Fibroblast of villous mesenchyme (primary cell): ENCODE results near the gene C19orf25. TPM values are rescaled to one million over a fixed set of nuclear protein-coding genes. Genes with fewer than 3 reads are reported as not detected.

Experiments used
- DNase-seq: peaks from one replicate; pipeline ENCODE4 v3.0.0-alpha.2; 2010; ENCODE audit warnings: low read depth
- H3K4me3 ChIP-seq: 2 replicates; pipeline ENCODE4 v1.5.1; 2011; ENCODE audit warnings: low read depth, mild to moderate bottlenecking, low read length
- total RNA-seq: library from RNA; depleted of rRNA; stranded (reverse); fragments of >200 nt; gene quantifications from 2 replicates; pipeline ENCODE4 v1.2.3, GENCODE V29; 2012
- TF ChIP-seq, protein P1 (sequence below): IDR thresholded peaks from 2 replicates; pipeline ENCODE4 v1.5.1; 2012; ENCODE audit warnings: low read depth, mild to moderate bottlenecking, low read length; ENCODE audit not compliant: insufficient read depth

The C19orf25 gene
- total RNA-seq, 1 donor, result 32.8 TPM

DNA sequence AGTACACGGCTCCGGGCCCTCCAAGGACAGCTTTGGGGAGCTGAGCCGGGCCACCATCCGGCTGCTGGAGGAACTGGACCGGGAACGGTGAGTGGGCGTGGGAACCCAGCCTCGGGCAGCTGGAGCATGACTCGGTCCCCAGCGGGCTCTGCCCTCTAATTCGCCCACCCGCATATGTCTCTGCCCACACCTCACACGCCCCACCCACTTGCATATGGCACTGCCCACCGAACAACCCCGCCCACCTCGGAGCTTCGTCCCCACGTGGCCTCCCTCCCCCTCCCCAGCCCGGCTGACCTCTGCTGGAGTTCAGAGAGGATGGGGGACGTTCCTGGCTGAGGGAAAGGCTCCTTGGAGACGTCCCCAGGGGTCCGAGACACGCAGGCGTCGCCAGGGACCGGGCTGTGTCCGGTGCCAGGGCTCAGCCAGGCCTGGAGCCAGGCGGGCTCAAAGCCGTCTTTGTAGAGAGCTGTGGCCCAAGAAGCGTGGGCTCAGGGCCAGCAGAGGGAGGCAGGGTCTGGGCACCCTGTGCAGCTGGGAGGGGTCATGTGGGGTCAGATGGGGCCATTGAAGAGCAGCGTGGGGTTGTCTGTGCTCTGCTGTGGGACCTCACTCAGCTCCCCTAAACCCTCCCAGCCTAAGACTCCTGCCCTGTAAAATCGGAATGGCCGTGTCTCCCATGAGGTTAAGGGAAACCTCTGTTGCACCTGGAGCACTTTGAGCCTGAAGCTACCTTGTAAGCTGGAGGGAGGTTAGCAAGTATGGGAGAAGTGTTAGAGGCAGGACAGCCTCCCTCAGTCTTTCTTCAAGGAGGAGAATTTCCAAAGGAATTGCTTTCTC lies 25.3 kb downstream of the C19orf25 start:
- no peak overlapping the region for H3K4me3 ChIP-seq
- TF ChIP-seq, protein P1, sequence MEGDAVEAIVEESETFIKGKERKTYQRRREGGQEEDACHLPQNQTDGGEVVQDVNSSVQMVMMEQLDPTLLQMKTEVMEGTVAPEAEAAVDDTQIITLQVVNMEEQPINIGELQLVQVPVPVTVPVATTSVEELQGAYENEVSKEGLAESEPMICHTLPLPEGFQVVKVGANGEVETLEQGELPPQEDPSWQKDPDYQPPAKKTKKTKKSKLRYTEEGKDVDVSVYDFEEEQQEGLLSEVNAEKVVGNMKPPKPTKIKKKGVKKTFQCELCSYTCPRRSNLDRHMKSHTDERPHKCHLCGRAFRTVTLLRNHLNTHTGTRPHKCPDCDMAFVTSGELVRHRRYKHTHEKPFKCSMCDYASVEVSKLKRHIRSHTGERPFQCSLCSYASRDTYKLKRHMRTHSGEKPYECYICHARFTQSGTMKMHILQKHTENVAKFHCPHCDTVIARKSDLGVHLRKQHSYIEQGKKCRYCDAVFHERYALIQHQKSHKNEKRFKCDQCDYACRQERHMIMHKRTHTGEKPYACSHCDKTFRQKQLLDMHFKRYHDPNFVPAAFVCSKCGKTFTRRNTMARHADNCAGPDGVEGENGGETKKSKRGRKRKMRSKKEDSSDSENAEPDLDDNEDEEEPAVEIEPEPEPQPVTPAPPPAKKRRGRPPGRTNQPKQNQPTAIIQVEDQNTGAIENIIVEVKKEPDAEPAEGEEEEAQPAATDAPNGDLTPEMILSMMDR, result no peak
- no peak for DNase-seq

GRCh38 chr19:1452802-1453524 lies 26.1 kb downstream of the C19orf25 start:
- TF ChIP-seq, protein P1, result no peak
- H3K4me3 ChIP-seq, result no peak overlapping the region
- no peak for DNase-seq

- DNase-seq, result no peak
- TF ChIP-seq, protein P1, result no peak
- H3K4me3 ChIP-seq, result no peak overlapping the region
These were observed 26.9 kb downstream of the C19orf25 start for GRCh38 chr19:1451916-1452801.

GRCh38 chr19:1450735-1451731 lies 28.0 kb downstream of the C19orf25 start:
- TF ChIP-seq, protein P1, result no peak
- no peak overlapping the region for H3K4me3 ChIP-seq
- no peak for DNase-seq

DNA sequence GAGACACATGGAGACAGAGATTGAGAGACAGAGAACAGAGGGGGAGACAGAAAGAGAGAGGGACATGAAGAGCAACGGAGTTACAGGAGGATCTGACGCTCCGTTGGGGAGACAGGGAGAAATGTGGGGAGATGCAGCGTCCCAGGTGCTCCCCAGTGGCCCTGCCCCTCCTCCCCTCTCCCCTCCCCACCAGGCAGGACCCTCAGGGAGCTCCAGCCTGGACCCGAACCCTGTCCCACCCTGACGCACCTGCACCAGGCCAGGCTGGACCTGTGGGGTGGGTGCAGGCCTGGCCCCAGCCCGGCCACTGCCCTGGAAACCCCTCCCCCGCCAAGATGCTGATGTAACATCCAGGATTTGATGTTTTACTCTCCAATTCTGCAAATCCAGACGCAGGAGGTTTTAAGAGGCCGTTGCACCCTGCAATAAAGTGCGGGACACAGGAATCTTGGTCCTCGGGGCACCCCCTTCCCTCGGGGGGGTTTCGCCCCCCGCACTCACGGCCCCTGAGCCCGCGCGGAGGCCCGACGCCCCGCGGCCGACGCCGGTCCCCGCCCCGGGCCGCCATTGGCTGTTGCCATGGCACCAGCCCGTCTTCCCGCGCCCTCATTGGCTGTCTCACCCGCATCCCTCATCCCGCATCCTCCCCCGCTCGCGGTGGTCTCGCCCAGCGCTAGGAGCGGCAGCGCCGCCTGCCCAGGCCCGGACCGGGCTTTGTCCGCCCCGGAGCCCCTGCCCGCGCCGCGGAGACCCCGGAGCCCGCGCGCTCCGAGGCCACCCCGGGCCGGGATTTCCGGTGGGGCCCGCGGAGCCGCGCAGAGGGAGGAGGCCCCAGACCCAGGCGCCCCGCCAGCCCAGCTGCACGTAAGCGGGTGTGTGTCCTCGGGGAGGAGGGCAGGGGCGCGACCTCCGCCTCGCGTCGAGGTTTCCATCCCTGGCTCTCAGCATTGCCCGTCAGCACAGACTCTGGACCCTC lies 29.3 kb downstream of the C19orf25 start, which contains the start of gene APC2:
Gene APC2, plus strand, starts transcription at position 655 of the 976 bp plus-strand sequence. CDS start 2,881 bp downstream, outside the sequence.
- no peak for DNase-seq
- TF ChIP-seq, protein P1, result no peak
- no peak within 1 kb of the TSS for H3K4me3 ChIP-seq
